SK-N-SH treated with all-trans-retinoic acid at 6 μM for 48 hours (cell line): Measurements from ENCODE around the gene COX7A2.

Source experiments
- ATAC-seq: fragments of 200-7000 bp; cut with Tn5 transposase; 3 replicates; pipeline ENCODE4 v1.9.1; 2020; ENCODE audit warnings: mild to moderate bottlenecking, moderate library complexity
- ARNTL ChIP-seq: fragments of 450-650 bp; formaldehyde crosslinking; IDR thresholded peaks from 2 replicates; pipeline ENCODE4 v1.5.0; 2020; ENCODE audit warnings: low read depth, mild to moderate bottlenecking, moderate library complexity, borderline replicate concordance
- BACH2 ChIP-seq: fragments of 250-450 bp; sonication (Bioruptor Pico); IDR thresholded peaks from 2 replicates; pipeline ENCODE4 v1.9.0; 2021; ENCODE audit warnings: mild to moderate bottlenecking, borderline replicate concordance
- CSDC2 ChIP-seq: fragments of 250-450 bp; sonication (Bioruptor Pico); IDR thresholded peaks from 2 replicates; pipeline ENCODE4 v1.5.0; 2020; ENCODE audit warnings: mild to moderate bottlenecking, moderate library complexity
- CSRNP3 ChIP-seq: fragments of 250-450 bp; sonication (Bioruptor Pico); IDR thresholded peaks from 2 replicates; pipeline ENCODE4 v1.5.1; 2021; ENCODE audit warnings: mild to moderate bottlenecking, moderate library complexity
- ESRRG ChIP-seq: fragments of 250-450 bp; sonication (Bioruptor Pico); IDR thresholded peaks from 2 replicates; pipeline ENCODE4 v1.6.1; 2021; ENCODE audit warnings: mild to moderate bottlenecking
- OSR1 ChIP-seq: fragments of 250-450 bp; sonication (Bioruptor Pico); IDR thresholded peaks from 2 replicates; pipeline ENCODE4 v1.8.0; 2022; ENCODE audit warnings: moderate library complexity, mild to moderate bottlenecking, inconsistent platforms
- POU6F1 ChIP-seq: fragments of 250-450 bp; sonication (Bioruptor Pico); IDR thresholded peaks from 2 replicates; pipeline ENCODE4 v1.8.0; 2021; ENCODE audit warnings: low read depth, mild to moderate bottlenecking, moderate library complexity, borderline replicate concordance
- PPARA ChIP-seq: fragments of 250-450 bp; sonication (Bioruptor Pico); IDR thresholded peaks from 2 replicates; pipeline ENCODE4 v1.5.0; 2020; ENCODE audit warnings: mild to moderate bottlenecking, borderline replicate concordance
- RARB ChIP-seq: fragments of 250-450 bp; sonication (Bioruptor Pico); IDR thresholded peaks from 2 replicates; pipeline ENCODE4 v1.8.0; 2021; ENCODE audit warnings: mild to moderate bottlenecking, moderate library complexity
- SNAI2 ChIP-seq: fragments of 250-450 bp; sonication (Bioruptor Pico); IDR thresholded peaks from 2 replicates; pipeline ENCODE4 v1.5.0; 2020; ENCODE audit warnings: mild to moderate bottlenecking, moderate library complexity
- TCF4 ChIP-seq: fragments of 250-450 bp; sonication (Bioruptor Pico); IDR thresholded peaks from 2 replicates; pipeline ENCODE4 v1.8.0; 2021; ENCODE audit warnings: mild to moderate bottlenecking, moderate library complexity, borderline replicate concordance
- TSHZ2 ChIP-seq: fragments of 250-450 bp; sonication (Bioruptor Pico); IDR thresholded peaks from 2 replicates; pipeline ENCODE4 v1.5.0; 2020; ENCODE audit warnings: mild to moderate bottlenecking, moderate library complexity
- ZC3H10 ChIP-seq: fragments of 250-450 bp; sonication (Bioruptor Pico); IDR thresholded peaks from 2 replicates; pipeline ENCODE4 v1.5.1; 2021; ENCODE audit warnings: mild to moderate bottlenecking, moderate library complexity
- ZFP3 ChIP-seq: fragments of 250-450 bp; sonication (Bioruptor Pico); IDR thresholded peaks from 2 replicates; pipeline ENCODE4 v1.5.0; 2020; ENCODE audit warnings: mild to moderate bottlenecking, moderate library complexity
- ZFP30 ChIP-seq: fragments of 450-650 bp; formaldehyde crosslinking; IDR thresholded peaks from 2 replicates; pipeline ENCODE4 v1.5.0; 2022; ENCODE audit warnings: mild to moderate bottlenecking, moderate library complexity
- ZNF565 ChIP-seq: fragments of 450-650 bp; formaldehyde crosslinking; conservative IDR thresholded peaks from 2 replicates; pipeline ENCODE4 v1.5.0; 2020; ENCODE audit warnings: low read depth, mild to moderate bottlenecking, moderate library complexity
- ZNF70 ChIP-seq: fragments of 450-650 bp; formaldehyde crosslinking; IDR thresholded peaks from 2 replicates; pipeline ENCODE4 v1.5.0; 2020; ENCODE audit warnings: mild to moderate bottlenecking, moderate library complexity
- ZNF8 ChIP-seq: fragments of 450-650 bp; formaldehyde crosslinking; IDR thresholded peaks from 2 replicates; pipeline ENCODE4 v1.5.0; 2020; ENCODE audit warnings: mild to moderate bottlenecking, moderate library complexity
- TF ChIP-seq, protein P1 (sequence below): fragments of 250-450 bp; sonication (Bioruptor Pico); IDR thresholded peaks from 2 replicates; pipeline ENCODE4 v1.8.0; 2020; ENCODE audit warnings: mild to moderate bottlenecking, moderate library complexity, borderline replicate concordance
- TF ChIP-seq, protein P2 (sequence below): fragments of 250-450 bp; sonication (Bioruptor Pico); IDR thresholded peaks from 2 replicates; pipeline ENCODE4 v1.5.1; 2020; ENCODE audit warnings: low read depth, mild to moderate bottlenecking, moderate library complexity

Gene COX7A2

GRCh38 chr6:75268121-75268987, 24.8 kb upstream of the COX7A2 start:
- no peak for ATAC-seq
- TF ChIP-seq, protein P1, sequence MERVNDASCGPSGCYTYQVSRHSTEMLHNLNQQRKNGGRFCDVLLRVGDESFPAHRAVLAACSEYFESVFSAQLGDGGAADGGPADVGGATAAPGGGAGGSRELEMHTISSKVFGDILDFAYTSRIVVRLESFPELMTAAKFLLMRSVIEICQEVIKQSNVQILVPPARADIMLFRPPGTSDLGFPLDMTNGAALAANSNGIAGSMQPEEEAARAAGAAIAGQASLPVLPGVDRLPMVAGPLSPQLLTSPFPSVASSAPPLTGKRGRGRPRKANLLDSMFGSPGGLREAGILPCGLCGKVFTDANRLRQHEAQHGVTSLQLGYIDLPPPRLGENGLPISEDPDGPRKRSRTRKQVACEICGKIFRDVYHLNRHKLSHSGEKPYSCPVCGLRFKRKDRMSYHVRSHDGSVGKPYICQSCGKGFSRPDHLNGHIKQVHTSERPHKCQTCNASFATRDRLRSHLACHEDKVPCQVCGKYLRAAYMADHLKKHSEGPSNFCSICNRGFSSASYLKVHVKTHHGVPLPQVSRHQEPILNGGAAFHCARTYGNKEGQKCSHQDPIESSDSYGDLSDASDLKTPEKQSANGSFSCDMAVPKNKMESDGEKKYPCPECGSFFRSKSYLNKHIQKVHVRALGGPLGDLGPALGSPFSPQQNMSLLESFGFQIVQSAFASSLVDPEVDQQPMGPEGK (CRISPR knock-in tag) = no peak
- TF ChIP-seq ZNF8 (CRISPR knock-in tag) = no peak
- no peak for TF ChIP-seq BACH2 (CRISPR knock-in tag)
- no peak for TF ChIP-seq ZFP30 (CRISPR knock-in tag)
- no peak for TF ChIP-seq ZNF70 (CRISPR knock-in tag)
- no peak for TF ChIP-seq ZC3H10 (CRISPR knock-in tag)
- TF ChIP-seq TCF4 (CRISPR knock-in tag) = no peak
- no peak for TF ChIP-seq ARNTL (CRISPR knock-in tag)
- TF ChIP-seq PPARA = no peak

- no peak for TF ChIP-seq RARB (CRISPR knock-in tag)
- TF ChIP-seq CSDC2 (CRISPR knock-in tag) = no peak
- no peak for TF ChIP-seq SNAI2 (CRISPR knock-in tag)
- TF ChIP-seq ZFP3 (CRISPR knock-in tag) = no peak
- TF ChIP-seq BACH2 (CRISPR knock-in tag) = no peak
- no peak for TF ChIP-seq OSR1 (CRISPR knock-in tag)
- TF ChIP-seq ZFP30 (CRISPR knock-in tag) = no peak
- TF ChIP-seq ESRRG (CRISPR knock-in tag) = no peak
- no peak for TF ChIP-seq TSHZ2 (CRISPR knock-in tag)
- no peak for TF ChIP-seq ZNF70 (CRISPR knock-in tag)
- TF ChIP-seq ZNF8 (CRISPR knock-in tag) = no peak
- TF ChIP-seq POU6F1 (CRISPR knock-in tag) = no peak
- no peak for TF ChIP-seq PPARA
- no peak for TF ChIP-seq CSRNP3 (CRISPR knock-in tag)
- TF ChIP-seq TCF4 (CRISPR knock-in tag) = no peak
- no peak for TF ChIP-seq ZC3H10 (CRISPR knock-in tag)
- no peak for TF ChIP-seq ZNF565
- TF ChIP-seq, protein P2, sequence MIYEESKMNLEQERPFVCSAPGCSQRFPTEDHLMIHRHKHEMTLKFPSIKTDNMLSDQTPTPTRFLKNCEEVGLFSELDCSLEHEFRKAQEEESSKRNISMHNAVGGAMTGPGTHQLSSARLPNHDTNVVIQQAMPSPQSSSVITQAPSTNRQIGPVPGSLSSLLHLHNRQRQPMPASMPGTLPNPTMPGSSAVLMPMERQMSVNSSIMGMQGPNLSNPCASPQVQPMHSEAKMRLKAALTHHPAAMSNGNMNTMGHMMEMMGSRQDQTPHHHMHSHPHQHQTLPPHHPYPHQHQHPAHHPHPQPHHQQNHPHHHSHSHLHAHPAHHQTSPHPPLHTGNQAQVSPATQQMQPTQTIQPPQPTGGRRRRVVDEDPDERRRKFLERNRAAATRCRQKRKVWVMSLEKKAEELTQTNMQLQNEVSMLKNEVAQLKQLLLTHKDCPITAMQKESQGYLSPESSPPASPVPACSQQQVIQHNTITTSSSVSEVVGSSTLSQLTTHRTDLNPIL (CRISPR knock-in tag) = no peak
- TF ChIP-seq, protein P1 (CRISPR knock-in tag) = no peak
- TF ChIP-seq, all 23 proteins: peak for 0
- ATAC-seq = no peak
These were observed 23.9 kb upstream of the COX7A2 start for GRCh38 chr6:75267461-75267860.
